HG03354 (cell line): Measurements from ENCODE around the gene CTNND2.

Source experiments
- ATAC-seq: cut with Tn5 transposase; IDR thresholded peaks from one replicate; pipeline ENCODE4 v1.9.1; 2021; ENCODE audit warnings: mild to moderate bottlenecking; ENCODE audit not compliant: unreplicated experiment, poor library complexity, severe bottlenecking

Gene CTNND2

DNA sequence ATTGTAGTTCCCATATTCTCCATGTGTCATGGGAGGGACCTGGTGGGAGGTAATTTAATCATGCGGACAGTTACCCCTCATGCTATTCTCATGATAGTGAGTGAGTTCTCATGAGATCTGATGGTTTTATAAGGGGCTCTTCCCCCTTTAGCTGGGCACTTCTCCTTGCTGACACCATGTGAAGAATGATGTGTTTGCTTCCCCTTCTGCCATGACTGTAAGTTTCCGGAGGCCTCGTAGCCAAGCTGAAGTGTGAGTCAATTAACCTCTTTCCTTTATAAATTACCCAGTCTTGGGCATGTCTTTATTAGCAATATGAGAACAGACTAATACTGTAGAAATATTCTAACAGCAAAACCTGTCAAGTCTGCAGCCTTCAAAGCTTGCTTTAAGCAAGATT lies 293.2 kb downstream of the CTNND2 start:
- ATAC-seq, result no peak

DNA sequence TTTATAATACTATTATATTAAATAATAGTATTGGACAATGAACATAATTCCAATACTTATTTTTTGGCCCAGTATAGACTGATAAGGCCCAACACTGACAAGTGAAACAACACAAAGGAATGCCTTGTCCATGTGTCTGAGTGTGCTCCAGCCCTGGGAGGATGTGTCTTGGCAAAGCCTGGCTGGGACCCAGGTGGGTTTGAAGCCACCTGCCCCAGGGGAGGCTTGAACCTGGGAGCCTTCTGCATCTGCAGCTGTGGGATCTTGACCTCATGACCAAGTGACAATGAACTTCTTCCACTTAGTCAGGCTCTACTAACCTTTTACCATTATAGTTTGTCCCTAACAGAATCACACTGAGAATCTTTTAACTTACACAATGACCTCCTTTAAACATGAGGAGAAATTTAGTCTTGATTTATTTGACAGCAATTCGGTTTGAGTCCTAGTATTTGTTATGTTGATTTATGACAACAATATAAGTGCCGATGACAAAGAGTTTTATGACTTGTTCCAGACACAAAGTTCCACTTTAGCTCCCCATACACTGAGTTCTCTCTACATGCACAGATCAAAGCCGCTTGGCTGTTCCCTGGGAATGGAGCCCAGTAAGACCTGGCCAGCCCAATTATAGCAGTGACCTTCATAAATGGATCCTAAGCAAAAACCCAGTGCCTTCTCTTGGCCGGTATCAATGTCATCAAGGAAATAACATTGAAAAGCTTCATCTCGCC lies 294.5 kb downstream of the CTNND2 start:
- no peak for ATAC-seq

DNA sequence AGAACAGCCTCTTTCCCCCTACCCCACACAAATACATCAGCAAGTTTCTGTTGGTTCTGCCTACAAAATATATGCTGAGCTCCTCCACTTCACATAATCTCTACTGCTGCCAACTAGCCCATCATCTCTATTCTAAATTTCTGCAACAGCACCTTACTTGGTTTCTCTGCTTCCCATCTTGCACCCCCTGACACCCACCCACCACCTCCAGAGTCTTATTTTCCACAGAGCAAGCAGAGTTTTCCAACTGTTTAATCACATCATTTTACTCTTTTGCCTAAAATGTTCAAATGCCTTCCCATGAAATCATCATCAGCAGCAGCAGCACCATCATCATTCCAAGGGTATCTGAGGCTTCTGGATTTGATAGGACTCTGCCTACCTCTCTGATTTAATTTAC lies 295.7 kb downstream of the CTNND2 start:
- ATAC-seq, result no peak

DNA sequence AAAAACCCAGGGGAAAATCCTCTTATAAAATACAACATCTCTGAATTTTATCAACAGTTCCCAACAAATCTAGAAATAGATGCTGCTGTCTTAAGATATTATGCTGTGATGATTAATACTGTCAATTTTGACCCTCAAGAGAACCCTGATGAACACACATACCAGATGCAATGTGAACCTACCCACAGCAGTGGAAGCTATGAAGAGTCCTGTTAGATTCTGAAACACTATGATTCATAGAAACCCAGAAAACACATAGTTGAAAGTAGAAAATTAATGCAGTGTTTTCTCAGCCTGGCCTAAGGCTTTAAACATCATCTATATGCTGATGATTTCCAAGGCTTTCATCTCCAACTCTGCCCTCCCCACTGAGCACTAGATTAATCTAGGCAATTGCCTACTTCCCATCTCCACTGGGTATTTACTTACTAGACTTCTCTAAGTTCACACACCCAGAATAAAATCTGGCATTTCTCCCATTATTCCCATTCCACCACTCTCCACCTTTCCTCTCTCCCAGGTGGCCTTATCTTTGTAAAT lies 296.2 kb downstream of the CTNND2 start:
- no peak for ATAC-seq

DNA sequence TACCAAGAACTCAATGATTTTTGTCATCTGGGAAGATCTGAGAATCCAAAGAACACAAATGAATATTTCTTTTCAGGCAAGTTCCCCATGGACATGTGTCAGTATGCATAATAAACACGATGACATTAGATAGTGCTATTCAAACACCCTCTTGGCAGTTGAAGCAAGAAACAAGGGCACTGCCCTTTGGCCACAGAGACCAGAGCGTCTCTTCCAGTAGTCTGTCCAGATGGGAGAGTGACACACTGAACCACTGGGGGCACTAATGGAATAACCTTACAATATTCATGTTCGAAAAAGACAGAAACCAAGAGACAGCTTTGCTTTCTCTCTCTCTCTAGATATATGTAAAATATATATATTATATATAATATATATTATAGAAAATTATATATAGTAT lies 301.9 kb downstream of the CTNND2 start:
- ATAC-seq, result no peak

DNA sequence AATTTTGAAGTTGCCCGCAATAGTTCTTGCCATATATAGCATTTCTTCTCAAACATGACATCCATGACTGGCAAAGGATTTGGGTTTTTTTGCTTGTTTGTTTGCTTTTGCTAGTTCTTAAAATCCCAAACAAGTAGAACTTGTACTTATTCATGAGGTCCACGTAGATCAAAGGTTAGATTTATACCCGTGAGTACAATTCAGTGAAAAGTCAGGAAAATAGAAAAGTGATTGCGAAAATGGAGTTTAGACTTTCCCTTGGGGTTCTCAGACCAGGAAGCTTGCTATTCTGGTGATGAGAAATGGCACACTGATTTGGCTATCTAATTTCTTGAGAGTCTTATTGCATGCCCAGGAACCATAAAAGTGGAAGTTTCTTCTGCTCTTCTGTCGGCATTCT lies 304.7 kb downstream of the CTNND2 start:
- ATAC-seq, result no peak

DNA sequence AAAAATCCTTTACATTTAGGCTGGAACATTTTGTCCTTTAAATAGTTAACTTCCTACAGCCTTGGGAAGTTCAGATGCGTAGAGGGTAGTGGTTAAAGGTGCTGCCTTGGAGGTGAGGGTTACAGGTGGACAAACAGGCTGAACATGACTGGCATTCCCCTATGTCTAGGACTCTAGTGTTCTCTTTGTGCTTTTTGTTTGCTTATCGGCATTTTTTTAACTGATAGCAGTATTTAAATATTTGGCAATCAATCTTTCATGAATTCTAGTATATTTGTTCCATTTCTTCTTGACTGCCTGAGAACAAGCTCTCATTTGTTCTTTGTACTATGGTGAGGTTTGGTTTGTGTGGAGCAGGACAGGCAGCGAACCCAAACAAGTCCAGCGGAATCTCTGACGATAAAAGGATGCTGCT lies 307.6 kb downstream of the CTNND2 start:
- ATAC-seq, result no peak

DNA sequence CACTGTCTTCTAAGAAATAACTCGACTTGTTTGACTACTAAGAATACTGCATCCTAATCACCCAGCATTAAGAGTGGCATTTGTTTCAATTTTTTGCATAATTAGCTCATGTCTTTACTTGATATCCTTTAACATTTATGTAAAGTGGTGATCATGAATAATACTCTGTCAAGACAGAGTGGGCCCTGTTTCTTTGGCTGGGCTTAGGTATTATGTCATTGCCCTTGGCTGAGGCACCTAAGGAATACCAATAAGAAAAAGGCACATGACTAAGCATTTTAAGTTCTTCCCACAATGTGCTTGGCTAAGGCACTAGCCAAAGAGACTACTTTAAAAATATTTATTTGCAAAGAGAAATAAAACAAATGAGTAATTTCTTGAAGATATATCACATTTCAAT lies 308.1 kb downstream of the CTNND2 start:
- no peak for ATAC-seq

DNA sequence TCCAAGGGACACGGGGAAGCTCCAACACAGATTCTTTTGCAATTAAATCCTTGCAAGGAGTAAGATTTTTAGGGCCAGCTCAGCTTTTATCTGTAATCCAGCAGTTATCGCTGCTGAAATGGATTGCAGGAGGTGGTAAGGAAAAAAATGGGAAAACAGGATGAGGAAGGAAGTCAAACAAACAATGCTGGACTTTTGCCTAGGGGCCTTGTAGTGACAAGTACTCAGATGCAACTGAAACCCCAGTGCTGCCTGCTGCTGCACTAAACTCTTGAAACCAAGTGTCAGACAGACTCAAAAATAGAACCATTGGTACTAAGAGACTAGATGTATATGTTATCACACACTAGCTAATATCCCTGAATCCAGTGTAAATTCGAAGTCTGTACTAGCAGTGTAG lies 309.2 kb downstream of the CTNND2 start:
- no peak for ATAC-seq

DNA sequence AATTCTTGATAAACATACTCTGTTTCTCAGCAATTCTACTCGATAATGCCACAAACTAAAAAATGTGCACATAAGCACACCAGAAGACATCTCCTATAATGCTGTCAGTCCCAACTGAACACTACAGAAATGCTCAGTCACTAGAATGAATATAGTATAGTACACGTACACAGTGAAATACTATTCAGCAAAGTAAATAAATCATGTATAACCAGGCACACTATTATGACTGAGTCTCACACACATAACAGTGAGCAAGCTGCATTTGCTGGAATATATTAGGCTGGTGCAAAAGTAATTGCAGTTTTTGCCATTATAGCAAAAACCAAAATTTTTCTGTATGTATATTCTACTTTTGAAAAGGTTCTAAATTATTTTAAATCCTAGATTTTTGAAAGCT lies 310.2 kb downstream of the CTNND2 start:
- ATAC-seq, result no peak

DNA sequence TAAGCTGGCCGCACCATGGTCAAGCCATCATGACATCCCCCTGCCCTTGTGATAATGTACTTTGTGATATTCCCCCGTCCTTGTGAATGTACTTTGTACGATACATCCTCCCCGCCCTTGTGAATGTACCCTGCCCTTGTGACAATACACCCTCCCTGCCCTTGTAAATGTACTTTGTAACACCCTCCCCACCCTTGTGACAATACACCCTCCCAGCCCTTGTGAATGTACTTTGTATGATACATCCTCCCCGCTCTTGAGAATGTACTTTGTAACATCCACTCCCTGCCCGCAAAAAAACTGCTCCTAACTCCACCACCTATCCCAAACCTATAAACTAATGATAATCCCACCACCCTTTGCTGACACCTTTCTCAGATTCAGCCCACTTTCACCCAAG lies 313.8 kb downstream of the CTNND2 start:
- no peak for ATAC-seq

DNA sequence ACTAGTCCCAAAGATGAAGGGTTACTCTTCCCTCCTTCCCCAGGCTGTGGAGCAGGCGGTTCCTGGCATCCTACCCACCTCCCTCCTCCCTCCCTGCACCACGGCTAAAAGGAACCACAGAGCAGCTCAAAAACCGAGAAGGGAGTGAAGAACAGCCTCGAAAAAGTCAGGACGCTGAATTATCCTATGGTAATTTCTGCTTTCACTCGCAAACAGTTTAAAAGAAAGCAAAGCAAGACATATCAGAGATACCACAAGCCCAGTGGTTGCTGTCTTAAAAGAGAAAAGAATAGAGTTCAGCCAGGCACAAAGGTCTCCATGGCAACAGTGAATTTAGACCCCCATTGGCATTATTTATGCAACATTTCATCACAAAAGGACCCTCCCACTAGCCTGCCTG lies 315.4 kb downstream of the CTNND2 start:
- ATAC-seq, result no peak

DNA sequence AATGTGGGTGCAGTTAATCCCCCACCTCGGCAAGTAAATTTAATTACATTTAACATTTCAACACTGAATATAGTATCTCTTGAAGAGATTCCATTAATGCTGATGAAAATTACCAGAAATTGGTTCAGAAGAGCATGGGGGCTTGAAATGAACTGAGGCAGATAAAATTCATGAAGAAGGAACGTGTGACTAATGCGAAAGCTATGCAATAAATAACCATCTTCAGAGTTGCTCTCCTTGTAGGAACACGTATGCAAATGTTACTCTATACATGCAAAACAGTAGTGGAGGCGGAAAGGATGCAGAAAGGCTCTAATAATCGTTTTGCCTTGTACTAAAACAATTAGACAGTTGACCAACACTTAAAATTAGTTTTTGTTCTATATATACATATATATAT lies 320.2 kb downstream of the CTNND2 start:
- ATAC-seq, result no peak

DNA sequence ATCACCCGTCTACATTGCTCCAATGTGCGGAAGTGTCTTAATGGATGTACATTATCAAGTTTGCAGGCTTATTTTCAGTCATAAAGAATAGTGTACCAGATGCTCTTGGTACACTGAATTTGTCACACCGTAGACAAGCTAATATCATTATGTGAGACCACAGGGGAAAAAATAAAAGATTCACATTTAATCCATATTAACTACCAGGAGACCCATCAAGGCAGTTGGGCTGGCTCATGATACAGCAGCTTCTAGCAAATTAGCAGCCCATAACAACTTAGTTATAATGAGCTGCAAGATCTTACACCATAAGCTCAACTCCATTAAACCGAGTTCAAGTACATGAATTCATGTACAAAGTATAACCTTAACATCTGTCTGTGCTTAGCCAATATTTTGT lies 324.9 kb downstream of the CTNND2 start:
- ATAC-seq, result no peak

DNA sequence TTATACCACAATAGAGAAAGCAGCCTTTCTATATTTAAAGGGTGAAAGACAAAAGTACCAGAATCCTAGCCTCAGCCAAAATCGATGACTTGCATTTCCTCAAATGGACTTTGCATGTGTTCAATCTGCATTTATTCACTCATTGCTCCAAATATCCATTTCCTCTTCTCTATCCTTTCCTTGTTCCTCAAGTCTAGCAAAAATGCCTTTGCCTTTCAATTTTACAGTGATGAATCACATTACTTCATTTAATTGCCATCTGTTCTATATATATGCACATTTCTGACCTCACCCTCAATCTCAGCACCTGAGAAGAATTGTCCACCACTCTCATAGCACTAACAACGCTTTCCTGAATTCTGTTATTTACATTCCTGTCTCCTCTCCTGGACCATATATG lies 329.5 kb downstream of the CTNND2 start:
- ATAC-seq, result no peak

DNA sequence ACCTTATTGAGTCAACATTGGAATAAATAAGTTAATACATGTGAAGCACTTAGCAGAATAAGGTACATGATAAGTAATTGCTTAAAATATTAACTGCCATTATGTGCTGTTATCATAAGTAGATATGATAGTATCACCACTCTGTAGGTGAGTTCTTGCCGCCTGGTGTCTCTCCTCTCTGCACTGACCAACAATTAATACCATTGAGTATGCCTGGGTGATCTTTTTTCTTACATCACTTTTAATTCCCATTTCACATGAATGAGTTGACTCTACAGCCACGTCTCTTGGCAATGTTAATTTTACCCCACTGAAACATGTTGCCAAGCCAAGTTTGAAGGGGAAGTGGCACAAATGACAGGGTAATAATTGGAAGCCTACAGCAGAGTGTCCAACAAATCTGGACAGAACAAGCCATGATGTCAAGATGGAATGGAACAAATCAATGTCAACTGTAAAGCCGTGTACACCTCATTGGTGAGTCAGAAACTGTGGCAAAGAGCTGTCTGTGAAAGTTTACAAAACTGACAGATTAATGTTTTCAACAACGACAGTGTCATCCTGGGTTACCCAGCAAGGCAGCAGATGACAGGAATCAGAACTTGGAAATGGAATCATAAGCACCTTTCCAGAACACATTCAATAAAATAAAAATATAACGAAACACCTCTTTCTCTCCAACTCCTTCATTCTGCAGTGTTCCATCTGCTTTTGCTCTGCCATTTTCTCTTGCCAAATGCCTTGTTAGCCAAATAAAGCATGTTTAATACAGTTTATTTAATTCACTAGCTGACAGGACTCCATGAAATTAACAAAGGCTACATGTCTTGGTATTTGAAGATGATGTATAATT lies 330.9 kb downstream of the CTNND2 start:
- no peak for ATAC-seq

DNA sequence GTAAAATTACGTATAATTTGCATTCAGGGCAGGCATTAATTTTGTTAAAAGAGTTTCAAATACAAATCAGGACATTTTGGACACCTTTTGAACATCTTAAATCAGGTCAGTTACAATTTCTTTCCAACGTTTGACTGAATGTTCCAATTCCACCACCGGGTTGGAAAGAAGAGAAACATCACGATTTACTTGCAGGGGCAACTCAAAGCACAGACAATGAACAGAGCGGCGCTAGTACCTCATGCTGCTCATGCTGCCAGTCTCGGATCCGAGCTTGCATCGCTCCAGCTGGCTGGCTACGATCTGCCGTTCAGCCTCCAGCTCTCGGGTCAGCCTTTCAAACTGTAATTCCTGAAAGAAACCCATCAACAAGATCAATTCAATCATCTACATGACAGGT lies 339.5 kb downstream of the CTNND2 start:
- ATAC-seq, result no peak

DNA sequence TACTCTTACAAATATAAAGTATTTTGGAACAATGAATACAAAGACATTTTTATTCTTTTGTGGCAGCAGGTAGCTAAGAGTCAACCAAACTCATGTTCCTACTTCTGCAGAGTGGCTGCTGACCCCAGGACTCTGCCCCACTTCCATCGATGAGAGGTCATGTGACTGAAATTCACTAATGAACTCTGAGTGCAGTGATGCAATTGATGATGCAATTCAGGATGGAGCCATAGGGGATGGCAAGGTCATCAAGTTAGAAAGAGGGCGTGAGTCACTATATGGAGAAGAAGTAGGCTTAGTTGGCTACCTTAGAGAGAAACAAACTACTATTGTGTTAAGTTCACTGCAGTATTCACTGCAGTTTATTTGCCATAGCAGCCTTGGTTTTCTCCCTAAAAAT lies 340.4 kb downstream of the CTNND2 start:
- no peak for ATAC-seq

DNA sequence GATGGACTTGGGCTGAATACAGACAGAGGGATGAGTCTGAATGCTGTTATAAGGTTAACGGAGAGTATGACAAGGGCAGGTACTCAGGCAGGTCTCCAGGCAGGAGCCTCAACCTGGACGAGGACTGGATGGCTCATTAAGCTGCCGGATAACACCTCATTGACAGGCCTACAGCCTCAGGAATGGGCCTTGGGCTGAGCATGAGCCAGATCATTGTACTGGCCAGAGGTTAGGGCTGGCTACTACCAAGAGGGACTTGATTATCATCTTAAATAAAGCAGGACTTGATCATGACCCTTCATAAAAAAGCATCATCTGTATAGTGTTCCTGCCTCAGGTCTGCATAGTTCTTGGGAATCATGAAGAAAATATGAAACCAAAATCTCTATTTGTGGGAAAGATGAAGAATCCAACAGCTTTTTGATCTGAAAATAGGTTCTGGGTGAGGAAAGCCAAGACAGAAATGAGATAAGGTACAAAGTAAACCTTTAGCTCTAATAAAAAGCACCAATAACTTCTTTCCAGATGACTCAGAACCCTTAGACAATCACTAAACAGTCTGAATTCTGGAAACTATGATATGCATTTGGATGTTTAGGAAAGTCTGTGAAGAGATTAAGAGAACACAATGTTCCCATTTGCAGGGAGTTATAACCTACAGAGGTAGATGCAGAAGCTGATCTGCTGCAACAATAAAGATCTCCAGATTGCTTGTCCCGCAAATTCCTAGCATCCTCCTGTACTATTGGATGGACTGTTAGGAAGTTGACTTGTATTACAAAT lies 343.1 kb downstream of the CTNND2 start:
- no peak for ATAC-seq

DNA sequence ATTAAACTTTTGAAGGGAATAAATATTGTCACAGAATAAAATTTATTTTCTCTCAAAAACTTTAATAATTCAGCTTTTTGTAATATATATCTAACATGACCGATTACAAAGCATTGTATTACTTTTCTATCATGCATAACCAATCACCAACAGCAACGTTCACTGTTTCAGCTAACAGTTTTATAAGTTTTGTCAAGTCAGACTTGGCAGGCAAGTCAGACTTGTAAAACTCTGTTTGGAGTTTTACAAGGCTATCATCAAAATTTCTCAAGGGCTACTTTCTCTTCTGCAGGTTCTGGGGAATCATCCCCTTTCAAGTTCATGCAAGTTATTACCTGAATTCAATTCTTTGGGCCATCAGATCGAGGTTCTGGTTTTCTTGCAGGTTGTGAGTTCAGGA lies 347.2 kb downstream of the CTNND2 start:
- ATAC-seq, result no peak
